Mesothelial cell of epicardium (in vitro differentiated cells): ENCODE measurements around the gene GID8. TPM values are rescaled to one million over a fixed set of nuclear protein-coding genes. Genes with fewer than 3 reads are reported as not detected.

Experiments used
- DNase-seq, 2 experiments: peaks; one replicate each; pipeline ENCODE4 v3.0.0; 2021; ENCODE audit warnings: low spot score in 2 of 2; ENCODE audit not compliant: unreplicated experiment in 2 of 2
- H3K27ac Mint-ChIP-seq: 2 replicates; pipeline ENCODE4 v1.8.0; 2021; ENCODE audit warnings: mixed read lengths
- H3K27me3 Mint-ChIP-seq: 2 replicates; pipeline ENCODE4 v1.8.0; 2021; ENCODE audit warnings: low read depth, mixed read lengths
- H3K36me3 Mint-ChIP-seq: 2 replicates; pipeline ENCODE4 v1.8.0; 2021; ENCODE audit warnings: mixed read lengths
- H3K4me1 Mint-ChIP-seq: 2 replicates; pipeline ENCODE4 v1.8.0; 2021; ENCODE audit warnings: mixed read lengths
- H3K4me3 Mint-ChIP-seq: 2 replicates; pipeline ENCODE4 v1.8.0; 2021; ENCODE audit warnings: mild to moderate bottlenecking, moderate library complexity, mixed read lengths
- H3K9me3 Mint-ChIP-seq: 2 replicates; pipeline ENCODE4 v1.8.0; 2021; ENCODE audit warnings: mixed read lengths
- CTCF ChIP-seq: fragments of 200-600 bp; sonication (generic); IDR thresholded peaks from one replicate; pipeline ENCODE4 v1.5.0; 2021; ENCODE audit warnings: antibody characterized with exemption; ENCODE audit not compliant: unreplicated experiment
- total RNA-seq: library from RNA; stranded (reverse); gene quantifications from 3 replicates; pipeline ENCODE4 v1.2.1, GENCODE V29; 2021

GID8 gene
- total RNA-seq, 1 donor from 2014 or later = 57.9 TPM

- Mint-ChIP-seq H3K27ac (no peak overlapping the region), H3K9me3 (no peaks in the 10 kb centered on the region), H3K4me3 (no peak overlapping the region), H3K4me1 (no peaks in the 10 kb centered on the region), H3K36me3 (no peaks in the 10 kb centered on the region), H3K27me3 (peaks cover 79% of the 10 kb centered on the region)
- DNase-seq = no peak
- TF ChIP-seq CTCF = no peak
Measured at GRCh38 chr20:62990306-62990825, 52.4 kb downstream of the GID8 start.

- H3K4me1 Mint-ChIP-seq = no peaks in the 10 kb centered on the region
Measured at GRCh38 chr20:62991196-62991807, 53.4 kb downstream of the GID8 start.

GRCh38 chr20:62991863-62992262 lies 53.9 kb downstream of the GID8 start:
- Mint-ChIP-seq H3K27ac (no peak overlapping the region), H3K27me3 (peaks cover 84% of the 10 kb centered on the region), H3K4me3 (no peak overlapping the region), H3K9me3 (no peaks in the 10 kb centered on the region), H3K36me3 (no peaks in the 10 kb centered on the region), H3K4me1 (no peaks in the 10 kb centered on the region)
- no peak for TF ChIP-seq CTCF
- no peak for DNase-seq

More at GRCh38 chr20:62991196-62991807, 53.4 kb downstream of the GID8 start:
- no peak overlapping the region for H3K27ac Mint-ChIP-seq
- H3K36me3 Mint-ChIP-seq = no peaks in the 10 kb centered on the region
- peaks cover 82% of the 10 kb centered on the region for H3K27me3 Mint-ChIP-seq
- no peak for TF ChIP-seq CTCF
- H3K4me3 Mint-ChIP-seq = no peak overlapping the region
- no peaks in the 10 kb centered on the region for H3K9me3 Mint-ChIP-seq
- DNase-seq = no peak

GRCh38 chr20:62993856-62994494 lies 56.0 kb downstream of the GID8 start:
- Mint-ChIP-seq H3K27ac (no peak overlapping the region), H3K4me1 (no peaks in the 10 kb centered on the region), H3K9me3 (no peaks in the 10 kb centered on the region), H3K36me3 (no peaks in the 10 kb centered on the region), H3K4me3 (no peak overlapping the region), H3K27me3 (peaks cover 85% of the 10 kb centered on the region)
- no peak for DNase-seq
- TF ChIP-seq CTCF = no peak

- H3K27ac Mint-ChIP-seq = no peak overlapping the region
Measured at GRCh38 chr20:62994869-62995281, 56.9 kb downstream of the GID8 start.

More at GRCh38 chr20:62994869-62995281, 56.9 kb downstream of the GID8 start:
- no peak for TF ChIP-seq CTCF
- no peaks in the 10 kb centered on the region for H3K36me3 Mint-ChIP-seq
- no peaks in the 10 kb centered on the region for H3K9me3 Mint-ChIP-seq
- no peaks in the 10 kb centered on the region for H3K4me1 Mint-ChIP-seq
- no peak overlapping the region for H3K4me3 Mint-ChIP-seq
- peaks cover 88% of the 10 kb centered on the region for H3K27me3 Mint-ChIP-seq
- no peak for DNase-seq
